Measurements from ENCODE around the gene PLAA. TPM values are rescaled to one million over a fixed set of nuclear protein-coding genes. Genes with fewer than 3 reads are reported as not detected.
"Not testable (repeated sequence)": the region's sequence is repeated elsewhere in the genome, so short reads cannot be mapped to it uniquely, and the experiment has no call there.

PLAA gene
- total RNA-seq, 1 experiment from 2014 or later, result 41.3 TPM

DNA sequence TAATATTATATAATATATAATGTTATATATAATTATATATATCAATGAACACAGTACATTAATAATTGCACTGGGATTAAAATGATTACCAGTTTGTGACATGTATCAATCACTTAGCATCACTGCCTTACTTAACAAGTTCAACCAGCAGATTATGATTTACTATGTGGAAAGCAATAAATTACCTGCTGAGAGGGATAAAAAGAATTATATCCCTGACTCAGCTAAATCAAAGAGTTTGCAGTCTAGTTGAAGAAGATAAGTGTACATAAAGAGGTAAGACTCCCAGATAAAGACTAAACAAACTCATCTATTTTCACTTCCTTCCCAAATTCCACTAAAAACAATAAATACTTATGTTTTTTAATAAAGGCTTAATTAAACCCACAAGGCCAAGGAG is 11.2 kb downstream of the PLAA start:
- no peak for DNase-seq (ENCODE audit: low spot score)

DNA sequence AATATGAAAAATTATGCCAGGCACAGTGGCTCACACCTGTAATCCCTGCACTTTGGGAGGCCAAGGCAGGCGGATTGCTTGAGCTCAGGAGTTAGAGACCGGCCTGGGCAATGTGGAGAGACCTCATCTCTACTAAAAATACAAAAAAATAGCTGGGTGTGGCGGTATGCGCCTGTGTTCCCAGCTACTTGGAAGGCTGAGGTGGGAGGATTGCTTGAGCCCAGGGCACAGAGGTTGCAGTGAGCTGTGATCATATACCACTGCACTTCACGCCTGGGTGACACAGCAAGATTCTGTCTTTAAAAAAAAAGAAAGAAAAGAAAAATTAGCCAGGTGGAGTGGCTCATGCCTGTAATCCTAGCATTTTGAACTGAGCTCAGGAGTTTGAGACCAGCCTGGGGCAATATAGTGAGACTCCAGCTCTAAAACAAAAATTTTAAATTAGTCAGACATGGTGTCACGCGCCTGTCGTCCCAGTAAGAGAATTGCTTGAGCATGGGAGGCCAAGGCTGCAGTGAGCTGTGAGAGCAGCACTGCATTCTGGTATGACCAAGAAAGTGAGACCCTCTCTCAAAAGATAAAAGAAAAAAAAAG is 18.0 kb downstream of the PLAA start:
- DNase-seq (ENCODE audit: low spot score), result no peak

DNA sequence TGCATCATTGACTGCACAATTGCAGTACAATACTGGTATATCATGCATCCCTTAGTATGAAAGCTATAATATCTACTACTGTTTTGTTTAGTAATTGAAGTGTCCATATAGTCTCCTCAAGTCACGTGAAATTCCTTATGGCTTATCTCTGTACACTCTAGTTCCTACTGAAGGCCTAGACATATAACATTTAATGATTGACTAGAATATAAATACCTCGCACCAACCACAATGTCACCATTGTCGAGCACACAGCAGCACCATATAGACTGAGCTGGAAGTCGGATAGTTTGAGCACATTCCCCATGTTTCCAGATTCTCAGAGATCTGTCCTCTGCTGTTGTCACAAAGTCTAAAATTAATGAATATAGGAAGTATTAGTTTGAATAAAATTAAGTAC is 21.4 kb downstream of the PLAA start:
- DNase-seq (ENCODE audit: low spot score), result no peak

DNA sequence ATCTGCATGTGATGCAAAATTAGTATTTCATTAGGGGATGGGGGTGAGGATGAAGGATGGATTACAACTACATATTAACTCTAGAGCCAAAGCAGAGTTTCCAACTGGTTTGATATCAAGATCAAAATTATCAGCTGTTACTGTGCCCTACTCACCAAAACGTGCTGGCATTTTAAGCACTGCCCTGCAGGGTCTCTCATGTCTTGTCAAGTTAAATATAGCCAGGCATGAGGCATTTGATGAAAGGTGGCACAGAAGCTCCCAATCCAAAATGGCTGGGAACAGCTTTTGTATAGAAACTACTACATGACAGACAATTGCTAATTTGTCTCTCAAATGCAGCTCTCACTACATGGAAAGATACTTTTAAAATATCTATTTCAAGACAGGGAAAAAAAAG is 27.3 kb downstream of the PLAA start:
- DNase-seq (ENCODE audit: low spot score), result no peak

DNA sequence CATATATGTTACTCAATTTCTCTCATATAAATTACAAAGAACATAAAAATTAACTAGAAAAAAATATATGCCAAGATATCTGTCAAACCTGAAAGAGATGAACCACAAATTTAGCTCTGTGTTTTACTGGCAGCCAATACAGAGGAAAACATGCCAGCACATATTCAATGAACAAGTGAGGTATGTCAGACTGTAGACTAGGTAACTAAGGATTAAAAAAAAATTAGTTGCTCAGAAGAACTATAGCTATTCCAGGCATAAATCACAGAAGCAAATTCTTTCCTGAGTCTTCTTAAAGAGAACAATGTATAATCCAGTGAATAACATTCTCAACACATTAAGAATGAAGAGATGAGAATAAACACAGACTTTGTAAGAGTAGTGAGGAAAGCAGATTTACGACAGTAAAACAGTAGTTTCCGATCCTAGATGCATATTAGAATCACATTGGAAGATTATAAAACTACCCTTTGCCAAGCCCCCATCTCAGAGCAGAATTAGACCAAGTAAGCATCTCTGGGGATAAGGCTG is 33.8 kb downstream of the PLAA start:
- DNase-seq (ENCODE audit: low spot score), result no peak

DNA sequence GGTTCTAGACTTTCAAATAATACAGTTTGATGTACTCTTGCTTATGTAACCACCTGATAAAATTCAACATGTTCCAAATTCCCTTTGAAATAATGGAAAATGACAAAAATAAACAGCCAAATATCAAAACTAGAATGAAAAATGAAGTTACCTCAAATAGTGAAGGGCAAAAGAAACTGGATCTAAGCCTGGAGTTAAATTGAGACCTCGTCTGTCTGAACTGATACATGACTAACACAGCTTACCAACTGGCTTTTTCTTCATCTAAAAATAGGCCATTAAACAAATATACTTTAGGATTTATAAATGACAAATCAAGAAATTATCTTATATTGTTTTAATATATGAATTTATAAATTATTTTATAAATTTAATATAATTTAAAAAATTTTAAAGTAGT is 42.4 kb downstream of the PLAA start:
- DNase-seq (ENCODE audit: low spot score), result no peak

DNA sequence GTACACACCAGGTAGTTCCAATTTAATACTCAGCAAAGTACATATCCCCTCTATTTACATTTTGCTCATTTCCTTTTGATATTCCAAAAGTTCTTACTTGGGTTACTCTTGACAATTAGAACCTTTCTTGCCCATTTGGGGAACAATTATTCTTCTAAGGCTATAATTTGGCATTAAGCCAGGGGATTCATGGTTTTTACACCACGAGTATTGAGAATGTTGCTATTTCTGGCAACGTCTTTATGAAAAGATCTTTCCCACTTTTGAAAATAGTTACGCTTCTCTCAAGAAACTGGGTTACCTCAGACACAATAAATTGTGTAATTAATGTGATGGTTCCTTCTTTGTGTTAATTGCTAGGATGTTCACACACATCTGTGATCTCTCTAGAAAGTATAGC is 43.0 kb downstream of the PLAA start:
- DNase-seq (ENCODE audit: low spot score), result no peak

DNA sequence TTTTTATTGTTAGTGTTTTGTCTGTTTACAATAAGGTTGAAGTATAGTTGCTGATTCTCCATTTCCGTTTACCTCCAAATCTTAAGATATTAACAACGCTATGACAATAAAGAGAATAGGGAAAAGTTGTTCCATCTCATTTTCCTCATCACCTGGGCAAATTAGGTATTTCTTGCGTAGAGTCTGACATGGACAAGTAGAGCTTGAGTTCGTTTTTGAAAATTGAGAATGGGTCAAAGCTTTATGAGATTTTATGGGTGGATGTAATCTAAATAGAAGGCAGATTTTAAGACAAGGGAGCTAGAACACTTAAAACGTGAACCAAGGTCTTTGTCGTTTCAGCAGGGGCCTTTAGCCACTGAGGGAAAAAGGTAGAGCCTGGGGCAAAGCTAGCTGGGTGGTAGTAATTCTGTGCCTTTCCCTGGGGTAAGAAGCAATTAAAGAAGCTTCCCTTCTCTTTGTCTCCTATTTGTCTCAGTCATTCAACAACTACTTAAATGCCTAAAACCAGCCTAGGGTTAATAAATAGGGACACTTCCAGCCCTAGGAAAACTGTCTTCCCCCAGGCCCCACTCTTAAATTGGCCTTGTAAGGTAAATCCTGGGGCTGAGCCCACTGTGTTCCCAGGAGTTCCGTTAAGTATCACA is 53.9 kb downstream of the PLAA start:
- DNase-seq (ENCODE audit: low spot score), result peak; percentile 2

DNA sequence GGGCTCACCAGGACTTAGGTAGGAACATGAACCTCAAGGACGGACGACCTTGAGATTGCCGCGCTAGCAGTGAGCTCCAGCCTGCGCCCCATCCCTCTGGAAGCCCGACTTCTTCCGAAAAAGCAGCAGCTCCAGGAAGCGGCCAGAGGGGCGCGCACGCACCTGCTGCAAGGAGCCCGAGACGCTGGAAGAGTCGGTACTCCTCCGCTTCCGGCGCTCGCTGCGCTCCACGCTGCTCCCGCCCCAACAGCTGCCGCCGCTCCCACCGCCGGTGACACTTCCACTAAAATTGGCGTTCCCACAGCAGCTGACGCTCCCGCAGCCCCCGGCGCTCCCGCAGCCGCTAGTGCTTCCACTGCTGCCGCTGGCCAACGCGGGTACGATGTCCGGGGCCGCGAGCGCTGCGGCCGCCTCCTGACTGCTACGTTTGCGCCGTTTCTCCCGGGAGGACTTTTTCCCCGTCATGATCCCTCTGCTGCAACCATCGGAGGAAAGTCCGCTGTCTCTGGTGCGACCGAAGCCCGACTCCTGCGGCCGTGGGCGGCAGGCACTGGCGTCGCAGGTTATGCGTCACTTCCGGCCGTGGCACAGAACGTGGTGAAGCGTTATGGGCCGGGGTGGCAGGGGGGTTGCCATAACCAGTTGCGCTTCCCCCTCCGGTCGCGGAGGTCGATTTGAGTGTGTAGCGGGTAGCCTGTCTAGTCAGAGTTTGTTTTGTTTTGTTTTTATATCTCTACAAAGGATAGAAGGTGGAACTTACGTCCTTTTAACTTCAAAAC is 54.6 kb downstream of the PLAA start, which contains the start of gene CAAP1:
CAAP1 (minus strand) TSS at position 552 of the 779 bp plus-strand sequence; CDS start at position 465, 87 bp downstream.
- DNase-seq (ENCODE audit: low spot score), result peak; percentile 85

DNA sequence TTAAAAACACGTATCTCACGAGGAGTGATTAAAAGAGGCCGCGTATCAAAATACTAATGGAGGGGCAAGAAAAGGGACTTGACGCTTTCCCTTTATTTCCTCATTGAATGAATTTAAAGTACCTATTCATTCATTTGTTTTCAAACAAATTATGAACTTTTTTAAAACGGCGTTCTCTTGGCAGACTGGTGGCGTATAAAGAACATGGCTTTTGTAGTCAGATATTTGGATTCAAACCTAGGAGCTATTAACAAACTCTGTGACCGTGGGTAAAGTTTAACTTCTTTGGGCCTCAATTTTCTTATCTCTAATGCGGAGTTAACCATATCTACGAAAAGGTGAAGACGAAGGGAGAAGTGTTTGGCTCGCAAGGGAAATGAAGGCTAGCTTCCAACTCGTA is 55.3 kb downstream of the PLAA start:
- no peak for DNase-seq (ENCODE audit: low spot score)

DNA sequence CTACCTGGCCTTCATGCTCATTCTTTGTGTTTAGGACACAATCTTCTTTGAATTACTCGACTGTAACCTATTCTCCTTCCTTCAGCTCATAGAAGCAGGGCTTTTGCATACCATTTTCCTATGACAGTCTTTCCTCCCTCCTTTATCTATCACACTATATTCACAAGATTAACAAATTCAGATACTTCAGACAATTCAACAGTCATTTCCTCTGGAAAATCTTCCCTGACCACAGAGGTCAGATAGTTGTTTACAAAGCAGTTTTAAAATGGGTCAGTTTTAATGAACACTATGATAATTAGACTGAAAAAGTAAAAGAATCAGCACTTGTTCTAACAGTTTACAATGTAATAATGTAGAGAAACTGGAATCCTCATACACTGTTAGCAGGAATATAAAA is 58.8 kb downstream of the PLAA start:
- DNase-seq (ENCODE audit: low spot score), result no peak

DNA sequence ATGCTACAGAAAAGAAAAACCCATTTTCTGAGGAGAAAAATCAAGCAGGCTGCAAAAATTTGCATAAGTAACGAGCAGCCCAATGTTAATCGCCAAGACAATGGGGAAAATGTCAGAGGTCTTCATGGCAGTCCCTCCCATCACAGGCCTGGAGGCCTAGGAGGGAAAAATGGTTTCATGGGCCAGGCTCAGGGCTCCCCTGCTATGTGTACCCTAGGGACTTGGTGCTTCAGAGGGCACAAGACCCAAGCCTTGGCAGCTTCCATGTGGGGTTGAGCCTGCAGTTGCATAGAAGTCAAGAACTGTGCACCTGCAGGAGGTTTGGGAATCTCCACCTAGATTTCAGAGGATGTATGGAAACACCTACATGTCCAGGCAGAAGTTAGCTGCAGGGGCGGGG is 64.9 kb downstream of the PLAA start:
- DNase-seq (ENCODE audit: low spot score), result no peak

DNA sequence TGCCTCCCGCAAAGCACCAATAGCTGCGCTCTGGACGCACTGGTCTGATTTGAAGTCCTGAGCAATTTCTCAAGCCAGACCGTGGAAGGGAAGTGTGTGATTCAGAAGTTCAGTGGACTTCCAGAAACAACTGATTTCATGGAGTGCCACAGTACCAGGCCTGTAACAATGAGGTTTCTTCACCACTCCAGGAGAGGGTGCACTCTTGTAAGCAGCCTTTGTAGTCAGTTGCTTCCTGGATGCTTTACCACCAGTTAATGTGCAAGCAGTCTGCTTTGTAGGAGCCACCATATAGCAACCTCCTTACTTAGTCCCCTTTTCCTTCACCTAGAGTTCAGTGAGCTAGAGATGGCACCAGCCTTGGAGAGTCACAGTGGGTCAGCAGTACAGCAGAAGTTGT is 66.8 kb downstream of the PLAA start:
- DNase-seq (ENCODE audit: low spot score), result no peak

DNA sequence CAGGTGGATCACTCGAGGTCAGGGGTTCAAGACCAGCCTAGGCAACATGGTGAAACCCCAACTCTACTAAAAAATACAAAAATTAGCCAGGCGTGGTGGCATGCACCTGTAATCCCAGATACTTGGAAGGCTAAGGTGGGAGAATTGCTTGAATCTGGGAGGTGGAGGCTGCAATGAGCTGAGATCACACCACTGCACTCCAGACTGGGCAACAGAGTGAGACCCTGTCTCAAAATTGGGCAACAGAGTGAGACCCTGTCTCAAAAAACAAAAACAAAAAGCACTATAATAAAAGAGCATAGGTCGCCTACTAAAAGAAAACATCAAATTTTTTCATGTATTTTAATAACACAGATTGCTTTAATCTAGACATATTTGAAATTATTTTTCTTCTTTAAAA is 71.9 kb downstream of the PLAA start:
- DNase-seq (ENCODE audit: low spot score), result not testable (repeated sequence)

DNA sequence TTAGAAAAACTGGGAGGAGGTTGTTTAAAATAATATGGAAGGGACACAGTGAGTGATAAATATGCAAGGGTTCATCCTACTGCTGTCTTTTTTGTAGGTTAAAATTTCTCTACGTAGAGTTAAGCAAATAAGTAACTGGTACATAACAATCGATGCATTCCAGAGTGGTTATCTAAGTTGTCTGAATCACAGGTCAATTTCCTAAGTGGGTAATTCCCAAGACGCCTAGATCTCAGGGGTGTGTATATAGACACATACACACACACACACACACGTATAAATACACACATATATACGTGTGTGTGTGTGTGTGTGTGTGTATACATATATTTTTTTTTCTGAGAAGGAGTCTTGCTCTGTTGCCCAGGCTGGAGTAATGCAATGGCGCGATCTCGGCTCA is 76.8 kb downstream of the PLAA start:
- DNase-seq (ENCODE audit: low spot score), result no peak

DNA sequence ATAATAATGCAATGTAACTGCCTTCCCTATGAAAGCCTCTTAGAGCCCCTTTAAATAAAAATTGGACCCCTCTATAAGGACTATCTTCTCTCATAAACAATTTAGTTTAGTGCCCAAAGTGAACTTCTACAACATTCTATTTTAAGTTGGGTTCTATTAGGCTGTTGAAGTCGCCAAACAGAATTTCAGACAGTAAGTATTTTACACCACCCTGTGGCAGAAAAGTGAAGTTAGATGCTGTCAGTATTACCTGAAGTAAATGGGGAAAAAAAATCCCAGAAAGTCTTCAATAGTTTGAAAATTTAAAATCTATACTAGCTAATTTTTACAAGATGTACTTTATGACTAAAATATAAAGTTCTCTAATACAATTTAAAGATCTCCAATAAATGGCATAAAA is 84.0 kb downstream of the PLAA start:
- DNase-seq (ENCODE audit: low spot score), result peak; percentile 8

DNA sequence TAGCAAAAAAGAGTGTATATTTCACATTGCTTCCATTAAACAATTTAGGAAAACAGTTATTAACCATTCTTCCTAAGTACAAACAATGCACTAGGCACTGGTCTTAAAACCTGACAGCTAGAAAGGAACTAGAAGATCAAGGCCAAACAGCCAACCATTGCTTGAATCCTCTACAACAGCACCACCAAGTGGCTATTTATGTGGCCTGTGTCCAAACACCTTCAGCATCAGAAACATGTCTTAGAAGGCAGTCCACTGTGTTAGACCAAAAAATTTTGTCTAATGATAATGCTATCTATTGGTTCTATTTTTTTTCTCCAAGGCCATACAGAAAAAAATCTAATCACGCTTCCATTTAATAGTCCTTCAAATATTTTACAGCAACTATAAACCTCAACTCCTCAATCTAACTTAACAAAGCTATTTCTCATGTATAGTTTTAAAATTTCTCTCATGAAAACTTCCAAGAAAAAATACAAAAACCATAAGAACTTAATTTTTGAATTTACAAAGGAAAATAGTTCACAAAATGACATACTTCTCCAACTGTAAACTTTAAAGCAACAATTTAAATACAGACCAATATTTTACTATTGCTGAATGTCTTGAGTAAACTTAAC is 90.5 kb downstream of the PLAA start:
- DNase-seq (ENCODE audit: low spot score), result peak; percentile 76

Other genes with a start within 250 kb of the PLAA start
- gene CAAP1, start 54.4 kb downstream of the PLAA start, total RNA-seq (2014; rRNA removed; shearing (Covaris generic)), result 25.1 and 28.8 TPM in 2 replicates
- gene IFT74, start 9.2 kb upstream of the PLAA start, total RNA-seq (2014; rRNA removed; shearing (Covaris generic)), result 19.0 and 27.1 TPM in 2 replicates
- gene LRRC19, start 58.4 kb upstream of the PLAA start, total RNA-seq (2014; rRNA removed; shearing (Covaris generic)), result not detected in 2 replicates
- gene TEK, start 162.0 kb upstream of the PLAA start, total RNA-seq (2014; rRNA removed; shearing (Covaris generic)), result 3.9 and 7.6 TPM in 2 replicates